HepG2 (cell line): ENCODE measurements around the gene ATP8A1. TPM values are rescaled to one million over a fixed set of nuclear protein-coding genes. Genes with fewer than 3 reads are reported as not detected.

Experiments used
- ATAC-seq: fragments of 200-7000 bp; cut with Tn5 transposase; 3 replicates; pipeline ENCODE4 v1.9.1; 2020; ENCODE audit warnings: mild to moderate bottlenecking, moderate library complexity
- BruUV-seq: library from RNA; stranded (reverse); fragments of 400-500 nt; replicated peaks from 2 replicates; lab custom pipeline; 2021; lab: Mats Ljungman, UMichigan
- CTCF ChIA-PET: fragments of 300-600 bp; formaldehyde crosslinking; extraction: SDS; loops from one replicate; lab custom pipeline; 2021; ENCODE audit warnings: low total read pairs, inconsistent platforms, low intra/inter-chr PET ratio; lab: Yijun Ruan, JAX
- POLR2A ChIA-PET: fragments of 350-600 bp; sonication (Branson Sonifier 250); formaldehyde crosslinking; loops from one replicate; lab custom pipeline; 2020; ENCODE audit warnings: antibody characterized with exemption, inconsistent platforms; lab: Yijun Ruan, JAX
- DNase-seq: peaks from one replicate; pipeline ENCODE4 v3.0.0-alpha.2; 2015; ENCODE audit warnings: low spot score
- FAIRE-seq: peaks from 3 replicates; lab custom pipeline; 2011; peaks lifted over from hg19 to GRCh38; lab: Jason Lieb, UNC
- H2AFZ ChIP-seq: one replicate; pipeline ENCODE4 v1.6.1; 2011; ENCODE audit warnings: low read length, inconsistent platforms
- H3K27ac ChIP-seq: fragments of 300-600 bp; 3 replicates; pipeline ENCODE4 v1.8.0; 2011; ENCODE audit warnings: mixed run types, mild to moderate bottlenecking, mixed read lengths, low read length, inconsistent platforms; ENCODE audit not compliant: insufficient read depth; ENCODE audit errors: extremely low read length
- H3K27me3 ChIP-seq, 2 experiments: fragments of 200-600 bp in 1 of 2; 2 replicates in 1 of 2; 3 replicates in 1 of 2; pipeline versions ENCODE4 v1.6.0 to v1.8.0; 2011; ENCODE audit warnings: low read length in 2 of 2, mild to moderate bottlenecking in 2 of 2, moderate library complexity in 2 of 2, inconsistent platforms in 1 of 2; ENCODE audit not compliant: insufficient read depth in 2 of 2, control insufficient read depth in 1 of 2
- H3K36me3 ChIP-seq, 2 experiments: fragments of 200-600 bp in 1 of 2; replicated peaks in 1 of 2; 2 replicates in 1 of 2; 3 replicates in 1 of 2; pipeline versions ENCODE4 v1.5.1 to v1.8.0; 2011; ENCODE audit warnings: low read length in 2 of 2, inconsistent platforms in 1 of 2; ENCODE audit not compliant: insufficient read depth in 2 of 2, control insufficient read depth in 1 of 2
- H3K4me1 ChIP-seq: 2 replicates; pipeline ENCODE4 v1.5.1; 2012; ENCODE audit warnings: low read length, inconsistent platforms; ENCODE audit not compliant: insufficient read depth
- H3K4me2 ChIP-seq: 2 replicates; pipeline ENCODE4 v1.6.0; 2011; ENCODE audit warnings: low read depth, low read length, inconsistent platforms
- H3K4me3 ChIP-seq, 3 experiments: fragments of 200-600 bp in 1 of 3; sonication (generic), shearing (Covaris generic) in 1 of 3; replicated peaks in 1 of 3; 2 replicates each; pipeline ENCODE4 v1.5.1; 2011 to 2016; ENCODE audit warnings: low read length in 3 of 3, inconsistent platforms in 2 of 3, low read depth in 2 of 3, mild to moderate bottlenecking in 2 of 3, control low read depth in 1 of 3, mixed read lengths in 1 of 3; ENCODE audit not compliant: insufficient read depth in 1 of 3
- H3K79me2 ChIP-seq: one replicate; pipeline ENCODE4 v1.6.1; 2011; ENCODE audit warnings: low read length, inconsistent platforms; ENCODE audit not compliant: insufficient read depth
- H3K9ac ChIP-seq: 2 replicates; pipeline ENCODE4 v1.6.0; 2011; ENCODE audit warnings: mild to moderate bottlenecking, low read depth, low read length, inconsistent platforms; ENCODE audit not compliant: insufficient read depth
- H3K9me3 ChIP-seq: 2 replicates; pipeline ENCODE4 v1.5.1; 2012; ENCODE audit warnings: mild to moderate bottlenecking, low read length
- H4K20me1 ChIP-seq: 2 replicates; pipeline ENCODE4 v1.6.0; 2011; ENCODE audit warnings: inconsistent platforms, mild to moderate bottlenecking, low read length, moderate library complexity; ENCODE audit not compliant: insufficient read depth
- BORCS8-MEF2B ChIP-seq: sonication (generic); formaldehyde crosslinking; IDR thresholded peaks from 2 replicates; pipeline ENCODE4 v1.8.0; 2022; ENCODE audit warnings: mild to moderate bottlenecking, missing genetic modification reagents
- FLYWCH1 ChIP-seq: sonication (generic); formaldehyde crosslinking; IDR thresholded peaks from 2 replicates; pipeline ENCODE4 v1.8.1; 2023; ENCODE audit warnings: mild to moderate bottlenecking, missing genetic modification reagents
- PHF8 ChIP-seq: sonication (generic); formaldehyde crosslinking; IDR thresholded peaks from 2 replicates; pipeline ENCODE4 v1.5.0; 2020; ENCODE audit warnings: missing genetic modification reagents
- REST ChIP-seq, 2 experiments: IDR thresholded peaks; 2 replicates each; pipeline ENCODE4 v1.6.1; 2011 to 2012; ENCODE audit warnings: low read length in 2 of 2, borderline replicate concordance in 1 of 2, low read depth in 1 of 2, mild to moderate bottlenecking in 1 of 2, moderate library complexity in 1 of 2
- ZNF34 ChIP-seq: sonication (generic); formaldehyde crosslinking; IDR thresholded peaks from 2 replicates; pipeline ENCODE4 v1.4.0; 2020; ENCODE audit warnings: mild to moderate bottlenecking, missing genetic modification reagents, borderline replicate concordance
- ZNF577 ChIP-seq: sonication (generic); formaldehyde crosslinking; IDR thresholded peaks from 2 replicates; pipeline ENCODE4 v1.4.0; 2020; ENCODE audit warnings: mild to moderate bottlenecking, low read depth, missing genetic modification reagents, borderline replicate concordance
- ZNF691 ChIP-seq: sonication (generic); formaldehyde crosslinking; IDR thresholded peaks from 2 replicates; pipeline ENCODE4 v1.4.0; 2020; ENCODE audit warnings: missing genetic modification reagents, low read depth, mild to moderate bottlenecking, borderline replicate concordance
- WGBS: methylation state at CpG from one replicate; pipeline ENCODE4 v1.1.6; 2017; ENCODE audit warnings: low lambda C conversion rate; 5-methylcytosine and 5-hydroxymethylcytosine counted together
- in situ Hi-C: cut with HindIII; loops from 2 replicates; pipeline ENCODE4 v1.10.0; 2017; ENCODE audit warnings: low pct_unique_long_range_greater_than_20kb; ENCODE audit not compliant: extremely low pct_ligation_motif_present
- intact Hi-C: fragments of 100-400 bp; cut with micrococcal nuclease; formaldehyde crosslinking; loops from one replicate; pipeline ENCODE4 v1.10.0; 2022; ENCODE audit not compliant: unreplicated experiment
- polyA plus RNA-seq, 8 experiments: library from polyadenylated mRNA; depleted of rRNA in 3 of 8; stranded (reverse) in 7 of 8; unstranded in 1 of 8; fragments of >200 nt; fragmentation: Illumina TruSeq in 4 of 8; extraction: Trizol in 4 of 8; gene quantifications; 2 replicates each; pipeline versions ENCODE4 v1.2.1 to v1.2.3, GENCODE V29; 2011 to 2016; ENCODE audit warnings: low read depth in 4 of 8, missing spikeins in 1 of 8, mixed read lengths in 1 of 8; ENCODE audit not compliant: insufficient read depth in 1 of 8
- total RNA-seq, 5 experiments: library from RNA; depleted of rRNA; stranded (reverse); fragments of >200 nt; fragmentation: Illumina TruSeq; extraction: Trizol; gene quantifications; 2 replicates each; pipeline ENCODE4 v1.2.3, GENCODE V29; 2016; ENCODE audit warnings: low read depth in 1 of 5
- TF ChIP-seq, protein P1 (sequence below): sonication (generic); formaldehyde crosslinking; IDR thresholded peaks from 2 replicates; pipeline ENCODE4 v1.4.0; 2020; ENCODE audit warnings: missing genetic modification reagents
- TF ChIP-seq, protein P2 (sequence below): sonication (generic); formaldehyde crosslinking; IDR thresholded peaks from 2 replicates; pipeline ENCODE4 v1.8.1; 2023; ENCODE audit warnings: mild to moderate bottlenecking, missing genetic modification reagents
- TF ChIP-seq, protein P3 (sequence below): IDR thresholded peaks from 2 replicates; pipeline ENCODE4 v1.6.1; 2016; ENCODE audit warnings: missing genetic modification reagents, missing compliant biosample characterization

ATP8A1 gene
- total and polyA plus RNA-seq, 2 of the 13 experiments (the other 11 are each of a cell fraction or from before 2014, with no cell fraction given): 1.7 to 6.2 TPM

DNA sequence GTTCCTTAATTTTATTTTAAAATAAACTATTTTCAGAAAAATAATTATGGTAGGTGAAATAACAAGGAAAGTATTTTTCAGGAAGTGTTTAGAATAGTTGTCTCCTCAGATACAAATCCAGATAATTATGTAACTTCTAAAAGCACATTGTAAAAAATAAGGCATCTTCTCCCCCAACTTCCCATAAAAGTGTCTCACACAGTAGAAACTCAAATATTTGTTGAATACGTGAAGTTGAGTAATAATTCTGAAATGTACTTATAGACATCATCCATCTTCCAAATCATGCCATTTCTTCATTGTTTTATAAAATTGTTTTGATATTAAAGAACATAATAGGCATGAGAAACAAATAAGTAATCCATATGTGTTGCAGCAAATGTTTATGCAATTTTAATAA lies 241.6 kb downstream of the ATP8A1 start:
- Histone ChIP-seq H3K4me3 (no peak overlapping the region), H4K20me1 (no peaks in the 10 kb centered on the region), H2AFZ (no peak overlapping the region), H3K9ac (no peak overlapping the region), H3K4me2 (no peak overlapping the region), H3K36me3 (no peaks in the 10 kb centered on the region), H3K9me3 (no peaks in the 10 kb centered on the region), H3K79me2 (no peaks in the 10 kb centered on the region), H3K27me3 (no peaks in the 10 kb centered on the region), H3K4me1 (no peaks in the 10 kb centered on the region), H3K27ac (no peak overlapping the region)
- intact Hi-C loops: no loop called here
- ATAC-seq: no peak
- no peak for FAIRE-seq
- ChIA-PET CTCF (no interaction called here), POLR2A (no interaction called here)
- in situ Hi-C loops: no loop called here
- BruUV-seq: no TSS peak
- DNase-seq: no peak
- no peak for TF ChIP-seq ZNF34
- TF ChIP-seq, protein P1, sequence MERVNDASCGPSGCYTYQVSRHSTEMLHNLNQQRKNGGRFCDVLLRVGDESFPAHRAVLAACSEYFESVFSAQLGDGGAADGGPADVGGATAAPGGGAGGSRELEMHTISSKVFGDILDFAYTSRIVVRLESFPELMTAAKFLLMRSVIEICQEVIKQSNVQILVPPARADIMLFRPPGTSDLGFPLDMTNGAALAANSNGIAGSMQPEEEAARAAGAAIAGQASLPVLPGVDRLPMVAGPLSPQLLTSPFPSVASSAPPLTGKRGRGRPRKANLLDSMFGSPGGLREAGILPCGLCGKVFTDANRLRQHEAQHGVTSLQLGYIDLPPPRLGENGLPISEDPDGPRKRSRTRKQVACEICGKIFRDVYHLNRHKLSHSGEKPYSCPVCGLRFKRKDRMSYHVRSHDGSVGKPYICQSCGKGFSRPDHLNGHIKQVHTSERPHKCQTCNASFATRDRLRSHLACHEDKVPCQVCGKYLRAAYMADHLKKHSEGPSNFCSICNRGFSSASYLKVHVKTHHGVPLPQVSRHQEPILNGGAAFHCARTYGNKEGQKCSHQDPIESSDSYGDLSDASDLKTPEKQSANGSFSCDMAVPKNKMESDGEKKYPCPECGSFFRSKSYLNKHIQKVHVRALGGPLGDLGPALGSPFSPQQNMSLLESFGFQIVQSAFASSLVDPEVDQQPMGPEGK (CRISPR knock-in tag): no peak
- no peak for TF ChIP-seq ZNF577 (CRISPR knock-in tag)
- no peak for TF ChIP-seq FLYWCH1
- no peak for TF ChIP-seq BORCS8-MEF2B
- no peak for TF ChIP-seq PHF8 (CRISPR knock-in tag)
- TF ChIP-seq, protein P2, sequence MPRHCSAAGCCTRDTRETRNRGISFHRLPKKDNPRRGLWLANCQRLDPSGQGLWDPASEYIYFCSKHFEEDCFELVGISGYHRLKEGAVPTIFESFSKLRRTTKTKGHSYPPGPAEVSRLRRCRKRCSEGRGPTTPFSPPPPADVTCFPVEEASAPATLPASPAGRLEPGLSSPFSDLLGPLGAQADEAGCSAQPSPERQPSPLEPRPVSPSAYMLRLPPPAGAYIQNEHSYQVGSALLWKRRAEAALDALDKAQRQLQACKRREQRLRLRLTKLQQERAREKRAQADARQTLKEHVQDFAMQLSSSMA (CRISPR knock-in tag): no peak
- no peak for TF ChIP-seq REST (IDR thresholded peaks at IDR 0.05; ENCODE audit: borderline replicate concordance in 1 of 2, low read depth in 1 of 2, low read length in 2 of 2)
- TF ChIP-seq, protein P3, sequence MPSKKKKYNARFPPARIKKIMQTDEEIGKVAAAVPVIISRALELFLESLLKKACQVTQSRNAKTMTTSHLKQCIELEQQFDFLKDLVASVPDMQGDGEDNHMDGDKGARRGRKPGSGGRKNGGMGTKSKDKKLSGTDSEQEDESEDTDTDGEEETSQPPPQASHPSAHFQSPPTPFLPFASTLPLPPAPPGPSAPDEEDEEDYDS (CRISPR knock-in tag): no peak
- TF ChIP-seq ZNF691: no peak
- 95% methylated on average over 1 of the region's 1 CpG for WGBS
